ENCODE measurements around the gene GPC3. TPM values are rescaled to one million over a fixed set of nuclear protein-coding genes. Genes with fewer than 3 reads are reported as not detected.

Gene GPC3
- total RNA-seq, 1 experiment from 2014 or later: 0.98 TPM

DNA sequence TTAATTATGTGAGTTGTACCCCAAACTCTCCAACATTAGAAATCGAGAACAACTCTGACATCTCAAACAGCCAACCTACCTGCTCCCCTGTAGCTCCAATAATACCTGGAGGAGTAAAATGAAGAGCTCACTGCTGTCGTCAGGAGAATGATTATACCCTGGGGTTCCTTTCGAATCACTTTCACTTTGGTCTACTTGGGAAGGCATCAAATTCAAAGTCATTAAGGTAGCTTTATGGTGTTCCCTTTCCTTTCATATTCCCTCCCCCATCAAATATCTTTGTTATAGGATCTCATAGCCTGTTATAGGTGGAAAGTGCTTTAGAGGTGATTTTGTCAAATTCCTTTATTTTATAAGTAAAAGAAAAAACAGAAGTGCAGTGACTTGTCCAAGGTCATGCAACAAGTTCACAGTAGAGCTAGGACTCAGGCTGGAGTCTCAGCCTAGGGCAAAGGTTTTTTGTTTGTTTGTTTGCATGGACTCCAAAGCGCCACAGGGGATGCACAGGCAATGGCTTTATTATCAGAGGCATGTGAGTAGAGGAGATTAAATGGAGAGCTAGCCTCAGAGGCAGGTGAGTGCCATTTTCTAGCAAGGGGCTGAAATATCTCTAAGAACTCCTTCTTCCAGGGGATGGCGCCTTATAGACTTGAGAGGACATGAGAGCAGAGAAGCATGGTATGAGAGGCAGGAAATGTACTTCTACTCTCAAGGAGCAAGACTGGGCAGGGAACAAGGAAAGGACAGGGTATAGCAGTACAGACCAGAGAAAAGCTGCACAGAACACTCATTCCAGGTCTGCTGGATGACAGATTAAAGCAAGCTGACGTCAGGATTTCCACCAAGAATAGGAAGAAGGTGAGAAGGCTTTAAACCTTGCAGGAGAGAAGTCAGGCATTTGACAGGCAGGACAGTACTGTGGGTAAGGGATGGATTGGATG is 308.0 kb downstream of the GPC3 start:
- Histone ChIP-seq H3K79me2 (ENCODE audit: insufficient read depth, low read length) (no peaks in the 10 kb centered on the region), H3K4me3 (replicated peaks in 1 of 2; ENCODE audit: low read depth in 1 of 2, low read length in 2 of 2) (no peak overlapping the region), H3K9ac (ENCODE audit: low read length) (no peak overlapping the region), H4K20me1 (ENCODE audit: insufficient read depth) (no peaks in the 10 kb centered on the region), H3K27me3 (ENCODE audit: insufficient read depth, low read length) (no peaks in the 10 kb centered on the region), H3K36me3 (ENCODE audit: control insufficient read depth in 1 of 2, insufficient read depth in 2 of 2, low read length in 2 of 2) (no peaks in the 10 kb centered on the region), H3K27ac (ENCODE audit: low read depth, low read length) (no peak overlapping the region), H3K9me2 (ENCODE audit: insufficient read depth) (no peaks in the 10 kb centered on the region), H3K4me1 (ENCODE audit: control insufficient read depth in 1 of 2, insufficient read depth in 2 of 2, low read length in 2 of 2) (no peaks in the 10 kb centered on the region), H3K9me3 (ENCODE audit: control insufficient read depth in 1 of 2, insufficient read depth in 1 of 2, low read depth in 1 of 2, low read length in 2 of 2) (no peaks in the 10 kb centered on the region), H3K4me2 (ENCODE audit: low read length) (no peak overlapping the region), H2AFZ (ENCODE audit: low read depth, low read length, poor library complexity, severe bottlenecking) (no peak overlapping the region)
- no peak for TF ChIP-seq MAX (IDR thresholded peaks at IDR 0.05)
- no peak for TF ChIP-seq REST (IDR thresholded peaks at IDR 0.05; ENCODE audit: low read depth)
- TF ChIP-seq ZFX (IDR thresholded peaks at IDR 0.05): no peak
- TF ChIP-seq ZNF274 (IDR thresholded peaks at IDR 0.05; ENCODE audit: low read depth, low read length): no peak
- no peak for TF ChIP-seq SP1 (IDR thresholded peaks at IDR 0.05; ENCODE audit: low read depth)
- no peak for TF ChIP-seq CBX3 (IDR thresholded peaks at IDR 0.05; ENCODE audit: low read depth)
- TF ChIP-seq YY1 (IDR thresholded peaks at IDR 0.05; ENCODE audit: extremely low read depth, insufficient replicate concordance, low read depth, low read length): no peak
- no peak for TF ChIP-seq EZH2phosphoT487 (IDR thresholded peaks at IDR 0.05; ENCODE audit: borderline replicate concordance)
- no peak for TF ChIP-seq SRF (IDR thresholded peaks at IDR 0.05; ENCODE audit: low read depth)
- no peak for TF ChIP-seq POLR2A (IDR thresholded peaks at IDR 0.05; ENCODE audit: borderline replicate concordance, extremely low read depth, insufficient read depth, insufficient read length)
- no peak for TF ChIP-seq FOSL1 (IDR thresholded peaks at IDR 0.05; ENCODE audit: low read depth)
- TF ChIP-seq CEBPB (IDR thresholded peaks at IDR 0.05; ENCODE audit: low read depth): no peak
- TF ChIP-seq ATF3 (IDR thresholded peaks at IDR 0.05): no peak
- ChIA-PET CTCF (no interaction called here), POLR2A (no interaction called here), RAD21 (ENCODE audit: low non-redundant PET in 1 of 2, low total read pairs in 2 of 2, uncharacterized antibody in 2 of 2, unreplicated experiment in 2 of 2) (no interaction called here)
- no peak for ATAC-seq
- intact Hi-C loops (cut with micrococcal nuclease): loop anchor here (10.0 kb wide), 1 partner anchor 633 kb away; no protein-coding TSS in a partner anchor
- no peak for DNase-seq (ENCODE audit: low read depth, low spot score)
- no TSS peak for BruUV-seq (replicated peaks)
